Measurements from ENCODE around the gene EXOC4. TPM values are rescaled to one million over a fixed set of nuclear protein-coding genes. Genes with fewer than 3 reads are reported as not detected.
A peak's percentile ranks its signal among the peaks of the same experiment; 100 is the strongest.

The EXOC4 gene
- polyA plus RNA-seq, 3 donors: 68.1 to 75.1 (median 70.9) TPM

DNA sequence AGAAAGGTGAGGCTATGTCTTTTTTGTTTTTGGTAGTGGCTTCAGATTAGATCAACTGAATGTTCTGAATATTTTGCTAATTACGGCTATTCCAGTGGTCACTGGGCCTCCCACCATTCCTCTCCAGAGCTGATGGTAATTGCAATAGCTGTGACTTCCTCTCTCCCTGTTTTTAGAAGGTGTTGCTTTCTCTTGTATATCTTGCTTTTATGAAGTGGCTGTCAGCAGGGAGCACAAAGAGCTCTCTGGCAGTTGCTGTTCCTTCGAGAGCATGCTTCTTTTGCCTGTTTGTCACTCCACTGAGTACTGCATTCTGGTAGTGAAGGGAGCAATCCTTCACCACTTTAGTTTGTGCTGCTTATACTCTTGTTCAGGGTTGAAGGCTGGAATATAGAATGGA, 133.3 kb downstream of the EXOC4 start:
- no peak for DNase-seq (ENCODE audit: extremely low read depth in 1 of 11, low read depth in 9 of 11, low spot score in 4 of 11)

DNA sequence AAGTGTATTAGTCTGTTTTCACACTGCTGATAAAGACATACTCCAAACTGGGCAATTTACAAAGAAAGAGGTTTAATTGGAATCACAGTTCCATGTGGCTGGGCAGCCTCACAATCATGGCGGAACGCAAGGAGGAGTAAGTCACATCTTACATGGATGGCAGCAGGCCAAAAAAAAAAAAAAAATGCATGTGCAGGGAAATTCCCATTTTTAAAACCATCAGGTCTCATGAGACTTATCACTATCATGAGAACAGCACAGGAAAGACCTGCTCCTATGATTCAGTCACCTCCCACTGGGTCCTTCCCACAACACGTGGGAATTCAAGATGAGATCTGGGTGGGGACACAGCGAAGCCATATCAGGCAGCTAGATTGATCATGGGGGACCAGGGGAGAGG, 136.8 kb downstream of the EXOC4 start:
- no peak for DNase-seq (ENCODE audit: extremely low read depth in 1 of 11, low read depth in 9 of 11, low spot score in 4 of 11)

DNA sequence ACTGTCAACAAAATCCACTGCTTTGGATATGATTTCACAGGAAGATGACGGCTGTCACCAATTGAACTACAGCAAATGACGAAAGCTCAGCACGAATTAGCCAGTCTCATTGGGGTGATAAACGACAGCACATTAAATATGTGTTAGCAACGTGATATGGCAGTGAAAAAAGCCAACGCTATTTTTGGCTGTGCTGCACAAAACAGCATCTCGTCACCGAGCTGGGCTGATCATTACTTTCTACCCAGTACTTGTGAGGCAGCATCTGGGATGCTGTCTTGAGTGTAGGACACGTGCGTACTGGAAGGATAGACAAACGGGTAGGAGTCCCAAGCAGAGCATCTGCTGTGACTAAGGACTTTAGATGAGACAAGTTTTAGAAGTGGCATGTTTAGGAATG, 138.3 kb downstream of the EXOC4 start:
- no peak for DNase-seq (ENCODE audit: extremely low read depth in 1 of 11, low read depth in 9 of 11, low spot score in 4 of 11)

DNA sequence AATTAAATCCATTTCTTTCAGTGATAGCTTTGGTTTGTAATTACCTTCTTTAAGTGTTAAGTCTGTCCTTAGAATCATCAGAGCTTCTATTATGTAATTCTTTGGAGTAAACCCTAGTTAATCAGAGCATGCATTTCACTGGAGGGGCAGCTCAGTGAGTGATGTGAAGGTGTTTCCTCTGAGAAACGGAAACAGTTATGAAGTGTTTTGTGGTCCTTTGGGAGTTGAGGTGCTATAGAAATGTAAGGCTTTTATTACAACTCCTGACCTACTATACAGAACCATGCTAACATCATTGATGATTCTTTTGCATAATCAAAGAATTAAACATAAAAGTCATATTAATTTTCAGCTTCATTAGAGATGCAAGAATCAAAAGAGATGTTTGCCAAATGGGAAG, 141.5 kb downstream of the EXOC4 start:
- DNase-seq (ENCODE audit: extremely low read depth in 1 of 11, low read depth in 9 of 11, low spot score in 4 of 11): no peak

DNA sequence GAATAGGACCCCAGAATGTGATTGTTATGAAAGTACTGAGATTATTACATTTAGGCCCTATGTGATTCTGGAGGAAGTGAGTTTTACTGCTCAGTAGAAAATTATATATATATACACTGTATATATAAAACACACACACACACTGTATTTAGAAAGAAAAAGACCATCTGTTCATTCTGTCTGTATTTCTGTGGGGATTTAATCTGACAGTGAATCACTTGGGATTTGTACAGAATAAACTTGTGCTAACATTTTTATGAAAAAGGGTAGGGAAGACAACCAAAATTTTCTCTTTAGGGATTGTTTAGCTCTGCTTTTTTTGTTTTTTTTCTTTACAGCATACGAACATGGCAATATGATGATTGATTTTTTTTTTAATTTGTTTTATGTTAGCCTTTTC, 142.7 kb downstream of the EXOC4 start:
- DNase-seq (ENCODE audit: extremely low read depth in 1 of 11, low read depth in 9 of 11, low spot score in 4 of 11): no peak

DNA sequence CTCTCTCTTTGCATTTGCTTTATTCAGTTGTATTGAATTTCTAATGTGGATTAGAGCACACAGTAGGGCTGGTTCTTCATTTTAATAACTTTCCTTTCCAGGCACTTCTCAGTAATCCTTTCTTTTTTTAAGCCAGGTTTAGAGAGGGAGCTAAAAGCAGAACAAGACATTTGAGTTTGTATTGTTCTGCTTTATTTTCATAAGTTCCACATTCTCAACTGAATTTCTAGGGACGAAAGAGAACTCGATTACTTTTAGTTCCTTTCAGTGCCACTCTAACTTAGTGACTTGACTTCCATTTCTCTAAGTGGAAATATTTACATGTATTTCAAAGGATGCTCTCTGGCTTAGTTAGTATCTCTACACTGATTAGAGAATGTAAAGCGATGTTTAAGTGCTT, 145.6 kb downstream of the EXOC4 start:
- DNase-seq (ENCODE audit: extremely low read depth in 1 of 11, low read depth in 9 of 11, low spot score in 4 of 11): no peak

DNA sequence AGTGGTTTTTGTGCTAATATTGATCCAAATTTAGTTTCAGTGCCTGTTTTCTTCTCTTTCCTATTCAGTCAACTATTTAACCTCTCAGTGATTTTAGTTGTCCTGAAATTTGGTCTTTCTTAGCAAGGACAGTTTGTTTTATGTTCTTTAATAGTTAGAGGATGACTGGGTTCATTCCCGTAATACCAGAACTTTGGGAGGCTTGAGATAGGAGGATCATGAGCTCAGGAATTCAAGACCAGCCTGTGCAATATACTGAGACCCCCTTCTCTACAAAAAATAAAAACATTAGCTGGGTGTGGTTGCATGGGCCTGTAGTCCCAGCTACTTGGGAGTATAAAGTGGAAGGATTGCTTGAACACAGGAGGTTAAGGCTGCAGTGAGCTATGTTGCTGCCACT, 148.3 kb downstream of the EXOC4 start:
- DNase-seq (ENCODE audit: extremely low read depth in 1 of 11, low read depth in 9 of 11, low spot score in 4 of 11): no peak

DNA sequence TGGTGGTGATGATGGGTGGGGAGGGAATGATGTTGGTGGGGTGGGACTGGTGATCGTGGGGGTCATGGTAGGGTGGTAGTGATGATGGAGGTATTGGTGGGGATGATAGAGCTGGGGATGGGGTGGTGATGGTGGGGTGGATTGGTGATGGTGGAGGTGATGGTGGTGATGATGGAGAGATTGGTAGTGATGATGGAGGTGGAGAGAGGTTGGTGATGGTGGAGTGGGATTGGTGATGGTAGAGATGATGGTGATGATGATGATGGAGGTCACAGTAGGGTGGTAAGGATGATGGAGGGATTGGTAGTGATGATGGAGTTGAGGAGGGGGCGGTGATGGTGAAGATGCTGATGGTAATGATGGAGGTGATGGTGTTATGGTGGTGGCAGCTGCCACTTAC, 155.3 kb downstream of the EXOC4 start:
- DNase-seq (ENCODE audit: extremely low read depth in 1 of 11, low read depth in 9 of 11, low spot score in 4 of 11): no peak

DNA sequence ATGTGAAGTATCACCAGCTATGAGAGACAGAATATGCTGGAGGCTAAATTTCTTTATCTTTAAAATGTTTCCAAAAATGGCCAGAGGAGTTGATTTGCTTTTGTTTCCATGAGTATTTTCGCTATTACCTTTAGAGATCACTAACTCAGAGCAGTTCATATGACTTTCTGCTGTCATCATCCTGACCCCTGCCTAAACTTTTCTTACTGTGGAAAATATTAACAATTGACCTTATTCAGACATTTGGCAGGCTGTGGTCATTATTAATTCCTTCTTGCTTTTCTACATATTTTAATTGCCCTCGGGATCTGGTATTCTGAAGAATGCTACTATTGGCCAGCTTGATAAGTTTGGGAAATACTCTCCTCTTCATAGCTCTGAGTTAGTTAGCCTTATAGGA, 156.5 kb downstream of the EXOC4 start:
- DNase-seq (ENCODE audit: extremely low read depth in 1 of 11, low read depth in 9 of 11, low spot score in 4 of 11): no peak

DNA sequence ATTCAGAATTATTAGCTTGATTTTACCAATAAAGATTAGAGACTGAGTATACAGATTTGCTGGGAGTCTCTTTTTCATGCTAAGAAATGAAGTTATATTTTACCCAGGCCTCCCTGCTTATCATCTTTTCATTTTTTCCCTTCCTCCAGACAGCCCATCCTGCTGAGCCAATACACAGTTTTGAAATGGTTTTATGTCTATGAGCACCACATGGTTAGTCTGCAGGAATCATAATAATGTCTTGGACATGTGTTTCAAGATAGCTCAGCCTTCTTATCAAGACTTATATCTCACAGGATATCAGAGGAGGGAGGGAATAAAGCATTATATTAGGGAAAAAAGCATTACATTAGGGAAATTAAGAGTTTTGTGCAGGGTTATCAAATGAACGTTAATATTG, 157.1 kb downstream of the EXOC4 start:
- DNase-seq (ENCODE audit: extremely low read depth in 1 of 11, low read depth in 9 of 11, low spot score in 4 of 11): no peak

DNA sequence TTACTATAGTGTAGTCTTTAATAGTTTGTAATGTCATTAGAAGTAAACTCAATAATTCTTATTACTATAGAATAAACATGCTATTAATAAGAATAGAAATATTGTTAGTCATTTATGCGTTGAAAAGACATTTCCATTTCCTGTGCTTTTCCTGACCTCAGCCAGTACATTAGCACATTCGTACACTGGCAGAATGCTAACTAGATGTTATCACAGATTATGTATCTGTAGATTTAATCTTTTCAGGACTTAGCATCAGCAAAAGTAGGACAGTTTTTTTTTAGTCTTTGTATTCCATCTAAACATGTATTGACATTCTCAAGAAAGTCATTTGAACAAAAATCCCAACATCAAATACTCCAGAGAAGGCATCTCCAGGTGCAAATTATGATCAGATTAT, 158.5 kb downstream of the EXOC4 start:
- DNase-seq (ENCODE audit: extremely low read depth in 1 of 11, low read depth in 9 of 11, low spot score in 4 of 11): no peak

DNA sequence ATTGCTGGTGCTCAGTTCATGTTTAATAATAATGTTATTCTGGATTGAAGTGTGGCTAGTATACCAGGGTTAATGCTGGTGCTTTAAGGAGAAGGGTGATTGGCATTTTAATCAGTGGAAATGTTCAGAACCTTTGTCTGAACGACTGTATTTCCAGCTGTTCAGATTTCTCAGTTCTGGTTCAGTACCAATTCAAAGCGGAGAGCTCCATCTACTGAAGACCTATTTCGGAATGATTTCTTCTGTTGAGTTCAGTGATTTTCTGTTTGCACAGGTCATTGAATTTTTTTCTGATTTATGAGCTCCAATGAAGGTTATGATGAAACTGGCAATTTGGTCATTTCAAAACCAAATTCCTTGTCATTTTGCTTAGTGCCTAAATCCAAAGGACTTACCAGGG, 160.1 kb downstream of the EXOC4 start:
- DNase-seq (ENCODE audit: extremely low read depth in 1 of 11, low read depth in 9 of 11, low spot score in 4 of 11): no peak

DNA sequence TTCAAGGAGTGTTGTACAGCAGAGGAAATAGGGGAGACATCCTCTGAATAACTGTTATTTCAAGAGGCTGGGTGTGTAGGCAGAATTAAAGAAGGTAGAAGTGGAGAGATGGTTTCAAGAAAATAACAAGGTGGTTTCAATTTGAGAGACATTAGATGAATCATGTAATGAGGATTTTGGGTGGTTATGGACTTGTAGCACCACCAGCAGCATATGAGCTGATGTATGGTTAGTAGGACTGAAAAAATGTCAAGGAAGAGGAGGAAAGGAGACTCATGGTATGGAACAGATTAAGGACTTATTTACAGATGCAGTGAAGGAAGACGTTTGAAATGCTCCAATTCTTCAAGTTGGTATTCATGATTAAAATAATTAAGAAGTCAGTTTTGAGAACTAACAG, 166.2 kb downstream of the EXOC4 start:
- no peak for DNase-seq (ENCODE audit: extremely low read depth in 1 of 11, low read depth in 9 of 11, low spot score in 4 of 11)

DNA sequence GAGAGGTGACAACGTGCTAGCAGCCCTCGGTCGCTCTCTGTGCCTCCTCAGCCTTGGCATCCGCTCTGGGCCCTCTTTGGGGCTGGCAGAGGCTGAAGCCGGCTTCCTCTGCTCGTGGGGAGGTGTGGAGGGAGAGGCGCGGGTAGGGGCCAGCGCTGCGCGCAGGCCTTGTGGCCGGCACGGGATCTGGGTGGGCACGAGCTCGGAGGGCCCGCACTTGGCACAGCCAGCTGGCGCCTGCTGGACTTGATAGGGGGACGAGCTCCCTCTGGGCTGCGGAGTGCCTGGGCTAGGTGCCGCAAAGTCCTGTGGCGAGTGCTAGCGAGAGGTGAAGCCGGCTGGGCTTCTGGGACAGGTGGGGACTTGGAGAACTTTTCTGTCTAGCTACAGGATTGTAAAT, 170.7 kb downstream of the EXOC4 start:
- DNase-seq (ENCODE audit: extremely low read depth in 1 of 11, low read depth in 9 of 11, low spot score in 4 of 11): no peak

DNA sequence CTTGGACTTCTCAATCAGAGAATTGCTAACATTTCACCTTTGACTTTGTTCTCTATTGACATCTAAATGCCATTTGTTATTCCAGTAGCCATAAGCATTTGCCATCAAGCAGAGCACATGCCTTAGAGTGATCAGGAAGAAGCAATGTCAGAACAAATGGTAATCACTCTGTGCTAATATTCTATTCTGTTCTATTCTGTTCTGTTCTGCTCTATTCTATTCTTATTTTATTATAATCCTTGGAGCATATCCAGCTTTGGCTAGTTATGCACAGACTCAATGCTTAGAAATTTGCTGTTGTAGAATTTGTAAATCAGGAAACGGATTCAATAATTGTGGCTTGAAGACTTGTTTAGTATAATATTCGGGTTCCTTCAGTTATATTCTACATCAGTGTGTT, 175.4 kb downstream of the EXOC4 start:
- no peak for DNase-seq (ENCODE audit: extremely low read depth in 1 of 11, low read depth in 9 of 11, low spot score in 4 of 11)

DNA sequence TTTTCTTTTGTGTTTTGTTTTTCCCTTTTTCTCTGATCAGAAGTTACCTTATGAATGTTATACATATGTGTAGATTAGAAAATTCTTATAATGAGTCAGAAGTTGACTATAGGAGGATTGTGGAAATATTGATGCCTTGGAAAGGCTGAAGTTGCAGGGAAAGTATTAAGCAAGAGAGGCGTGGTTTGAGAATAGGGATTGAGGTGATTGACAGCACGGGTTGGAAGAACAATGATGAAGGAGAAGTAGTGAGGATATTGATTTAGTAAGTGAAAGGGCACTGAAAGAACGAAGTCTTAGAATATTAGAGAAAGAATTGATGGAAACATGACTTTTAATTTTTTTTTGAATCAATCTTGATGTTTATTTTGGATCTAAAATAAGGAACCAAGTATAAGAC, 176.0 kb downstream of the EXOC4 start:
- no peak for DNase-seq (ENCODE audit: extremely low read depth in 1 of 11, low read depth in 9 of 11, low spot score in 4 of 11)

DNA sequence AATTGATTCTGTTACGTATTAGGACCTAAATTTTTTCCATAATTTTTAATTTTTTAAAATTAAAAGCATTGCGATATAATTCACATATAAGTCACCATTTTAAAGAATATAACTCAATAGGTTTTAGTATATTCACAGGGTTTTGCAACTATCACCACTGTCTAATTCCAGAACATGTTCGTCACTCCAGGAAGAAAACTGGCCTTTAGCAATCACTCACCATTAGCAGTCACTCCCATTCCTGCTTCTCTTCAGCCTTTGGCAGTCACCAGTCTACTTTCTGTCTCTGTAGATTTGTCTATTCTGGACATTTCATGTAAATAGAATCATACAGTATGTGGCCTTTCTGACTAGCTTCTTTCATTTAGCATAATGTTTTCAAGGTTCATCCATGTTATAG, 176.5 kb downstream of the EXOC4 start:
- no peak for DNase-seq (ENCODE audit: extremely low read depth in 1 of 11, low read depth in 9 of 11, low spot score in 4 of 11)

DNA sequence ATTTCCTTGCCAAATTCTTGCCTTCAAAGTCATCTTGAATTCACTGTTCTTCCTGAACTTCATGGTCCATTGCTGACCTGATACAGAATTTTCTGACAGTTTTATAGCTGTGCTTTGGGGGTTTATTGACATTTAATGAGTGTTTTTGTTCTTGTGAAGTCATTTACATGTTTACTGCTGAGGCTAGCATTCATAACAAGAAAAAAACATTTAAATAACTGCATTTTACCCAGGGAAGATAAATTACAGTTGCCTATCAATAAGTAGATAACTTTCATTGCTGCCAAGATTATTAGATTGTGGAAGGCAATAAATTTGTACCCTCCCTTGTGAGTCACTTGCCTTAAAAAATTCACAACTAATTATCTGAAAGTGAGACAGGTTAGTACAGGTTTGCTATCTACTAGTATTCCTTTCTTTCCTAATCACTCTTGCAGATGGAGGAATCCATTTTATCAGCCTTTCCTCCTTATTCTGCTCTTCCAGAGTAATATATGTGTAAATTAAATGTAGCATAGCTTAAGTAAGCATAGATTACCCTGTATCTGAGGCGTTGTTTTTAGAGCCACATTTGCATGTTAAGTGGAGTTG, 178.4 kb downstream of the EXOC4 start:
- no peak for DNase-seq (ENCODE audit: extremely low read depth in 1 of 11, low read depth in 9 of 11, low spot score in 4 of 11)

DNA sequence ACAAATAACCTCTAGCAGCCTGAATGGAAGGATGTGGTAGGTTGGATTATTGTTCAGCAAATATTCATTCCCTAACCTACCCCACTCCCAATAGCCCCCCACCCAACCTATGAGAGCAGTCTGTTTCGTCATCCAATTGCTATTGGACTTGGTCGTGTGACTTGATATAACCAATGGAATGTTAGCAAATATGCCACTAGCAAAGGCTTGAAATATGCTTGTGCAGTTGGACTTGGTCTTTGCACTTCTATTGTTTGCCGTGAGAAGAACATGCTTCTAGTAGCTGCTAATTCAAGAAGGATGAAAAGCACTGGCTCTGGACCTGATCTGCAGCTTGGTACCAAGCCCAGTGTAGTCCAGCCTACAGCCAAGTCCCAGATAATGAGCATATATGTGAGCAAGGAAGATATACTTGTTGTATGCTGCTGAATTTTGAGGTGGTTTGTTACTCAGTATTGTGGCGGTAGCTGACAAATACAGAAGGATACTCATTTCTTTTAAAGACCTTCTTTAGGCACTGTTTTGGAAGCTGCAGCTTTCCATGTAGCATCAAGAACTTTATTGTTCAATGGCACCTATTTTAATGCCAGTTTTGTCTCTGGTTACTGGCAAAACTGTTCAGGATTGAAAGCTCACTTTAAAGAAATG, 180.4 kb downstream of the EXOC4 start:
- DNase-seq (ENCODE audit: extremely low read depth in 1 of 11, low read depth in 9 of 11, low spot score in 4 of 11): no peak

DNA sequence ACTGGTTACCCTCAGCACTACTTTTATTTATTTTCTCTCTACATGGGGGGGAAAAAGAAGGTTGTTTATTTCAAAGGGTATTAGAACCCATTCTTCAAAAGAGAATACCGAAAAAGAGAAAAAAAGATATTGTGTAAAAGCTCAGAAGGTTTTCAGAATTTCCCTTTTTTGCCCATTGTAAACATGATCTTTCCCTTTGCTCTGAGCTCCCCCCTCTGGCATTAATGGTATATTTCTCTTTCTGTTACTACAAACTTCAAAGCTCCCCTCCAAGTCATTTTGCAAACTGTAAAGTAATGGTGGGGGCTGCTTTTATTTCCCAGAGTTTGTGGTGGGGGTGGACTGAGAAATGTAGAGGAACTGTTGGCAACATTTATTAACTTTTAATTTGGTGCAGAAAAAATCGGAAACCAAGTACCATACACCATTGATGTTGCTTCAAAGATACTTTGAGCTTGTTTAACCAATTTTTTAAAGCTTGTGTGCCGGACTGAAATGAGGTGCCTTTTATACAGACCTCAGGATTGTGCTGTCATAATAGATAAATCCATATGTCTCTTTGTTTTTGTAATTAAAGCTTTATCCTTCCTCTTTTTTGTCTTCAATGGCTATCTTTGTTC, 181.5 kb downstream of the EXOC4 start:
- DNase-seq (ENCODE audit: extremely low read depth in 1 of 11, low read depth in 9 of 11, low spot score in 4 of 11): peak in 4 of 11 donors; percentile 7 to 36 (median 12)

DNA sequence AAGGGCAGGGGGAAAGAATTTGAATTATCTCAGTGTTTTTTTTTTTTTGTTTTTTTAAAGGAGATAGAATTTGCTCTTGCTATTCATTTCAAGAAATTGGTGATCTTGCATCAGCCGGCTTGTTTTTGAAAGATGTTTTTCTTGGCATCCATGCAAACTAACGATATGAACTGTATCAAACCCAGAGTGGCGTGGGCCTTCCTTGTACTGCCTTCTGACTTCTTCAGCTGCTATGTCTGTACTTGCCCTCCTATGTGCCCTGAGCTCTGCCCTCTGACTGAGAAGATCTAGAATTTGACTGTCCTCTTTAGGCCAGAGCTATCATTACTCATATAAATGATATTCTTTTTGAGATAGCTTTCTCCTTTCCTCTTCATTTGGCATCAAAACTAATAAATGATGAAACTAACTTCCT, 183.1 kb downstream of the EXOC4 start:
- peak in 1 of 11 donors; percentile 25 for DNase-seq (ENCODE audit: extremely low read depth in 1 of 11, low read depth in 9 of 11, low spot score in 4 of 11)

Data from renal cortex interstitium (tissue), 11 donors.